ENCODE data around the gene RTEL1. TPM values are rescaled to one million over a fixed set of nuclear protein-coding genes. Genes with fewer than 3 reads are reported as not detected.

Gene RTEL1
- total RNA-seq, 1 experiment from 2014 or later, result 33.4 TPM

DNA sequence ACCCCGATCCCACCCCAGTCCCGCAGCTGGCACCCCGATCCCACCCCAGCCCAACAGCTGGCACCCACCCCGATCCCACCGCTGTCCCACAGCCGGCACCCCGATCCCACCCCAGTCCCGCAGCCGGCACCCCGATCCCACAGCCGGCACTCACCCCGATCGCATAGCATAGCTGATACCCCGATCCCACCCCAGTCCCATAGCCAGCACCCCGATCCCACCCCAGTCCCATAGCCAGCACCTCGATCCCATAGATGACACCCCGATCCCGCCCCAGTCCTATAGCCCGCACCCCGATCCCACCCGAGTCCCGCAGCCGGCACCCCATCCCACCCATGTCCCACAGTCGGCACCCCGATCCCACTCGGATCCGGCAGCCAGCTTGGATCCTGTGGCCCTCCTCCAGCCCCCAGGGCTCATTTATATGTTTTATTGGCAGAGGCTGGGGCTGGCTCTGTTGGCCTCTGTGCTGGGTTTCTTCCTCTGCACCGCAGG is 30.3 kb upstream of the RTEL1 start:
- Histone ChIP-seq H3K18ac (ENCODE audit: insufficient read length, low read depth, low read length) (no peak overlapping the region), H2BK120ac (ENCODE audit: low read depth, low read length, poor library complexity, severe bottlenecking) (no peak overlapping the region), H4K8ac (replicated peaks; ENCODE audit: insufficient read length, low read depth, low read length) (no peak overlapping the region), H3K4ac (ENCODE audit: low read depth, low read length) (no peak overlapping the region), H3K9ac (ENCODE audit: extremely low read depth, insufficient read length, low read length) (peak overlapping the region; percentile 74), H2BK12ac (ENCODE audit: insufficient read length, low read depth, low read length) (no peak overlapping the region), H3K79me1 (ENCODE audit: insufficient read depth, low read depth, low read length, poor library complexity, severe bottlenecking) (no peaks in the 10 kb centered on the region), H2AK5ac (ENCODE audit: insufficient read length, low read length) (no peak overlapping the region), H3K56ac (ENCODE audit: insufficient read length, low read depth, low read length) (no peak overlapping the region), H2BK15ac (ENCODE audit: low read depth, low read length) (no peak overlapping the region), H3K4me1 (ENCODE audit: insufficient read depth, low read length) (no peaks in the 10 kb centered on the region; the same call in 1 of the 2 replicates), H2AFZ (ENCODE audit: low read length) (no peak overlapping the region), H3K27me3 (ENCODE audit: insufficient read depth, low read length) (no peaks in the 10 kb centered on the region), H3K79me2 (ENCODE audit: insufficient read depth, low read length) (peaks cover 3% of the 10 kb centered on the region; the same call in 1 of the 2 replicates), H4K5ac (ENCODE audit: insufficient read length, low read depth, low read length) (no peak overlapping the region), H3K9me3 (ENCODE audit: control insufficient read depth, low read depth, low read length) (no peaks in the 10 kb centered on the region), H4K91ac (ENCODE audit: insufficient read length, low read depth, low read length) (no peak overlapping the region), H3K4me2 (ENCODE audit: insufficient read depth, insufficient read length, low read length) (peak overlapping the region; percentile 95), H2BK20ac (ENCODE audit: low read depth, low read length, poor library complexity, severe bottlenecking) (no peak overlapping the region), H3T11ph (ENCODE audit: low read length) (no peak overlapping the region), H2BK5ac (ENCODE audit: insufficient read length, low read length) (no peak overlapping the region), H3K14ac (ENCODE audit: insufficient read depth, low read length) (no peak overlapping the region), H3K23me2 (ENCODE audit: insufficient read length, low read depth, low read length, poor library complexity, severe bottlenecking) (peaks cover 10% of the 10 kb centered on the region), H4K20me1 (ENCODE audit: control insufficient read depth, insufficient read depth, insufficient read length) (no peaks in the 10 kb centered on the region), H3K27ac (ENCODE audit: insufficient read length, low read depth, low read length) (no peak overlapping the region), H3K23ac (ENCODE audit: insufficient read length, low read depth, low read length) (no peak overlapping the region)
- no peaks in the 10 kb centered on the region for H3K9me3 Mint-ChIP-seq
- no peak overlapping the region for H3K27ac Mint-ChIP-seq
- H3K4me1 Mint-ChIP-seq, result peaks cover 12 to 16% of the 10 kb centered on the region in 2 experiments
- no peak for DNase-seq
- H3K4me3 Mint-ChIP-seq, result peak overlapping the region; percentile 67 to 81
- H3K36me3 Mint-ChIP-seq (ENCODE audit: insufficient read depth in 1 of 3, low read depth in 3 of 3), result peaks cover 0 to 1% (median 0%) of the 10 kb centered on the region in 3 experiments; a peak in 4 of 7 replicates
- no CpG with 5 or more reads among the region's 28 CpGs for WGBS (ENCODE audit: extremely low coverage, insufficient read length, low lambda C conversion rate)
- TF ChIP-seq, protein P1, sequence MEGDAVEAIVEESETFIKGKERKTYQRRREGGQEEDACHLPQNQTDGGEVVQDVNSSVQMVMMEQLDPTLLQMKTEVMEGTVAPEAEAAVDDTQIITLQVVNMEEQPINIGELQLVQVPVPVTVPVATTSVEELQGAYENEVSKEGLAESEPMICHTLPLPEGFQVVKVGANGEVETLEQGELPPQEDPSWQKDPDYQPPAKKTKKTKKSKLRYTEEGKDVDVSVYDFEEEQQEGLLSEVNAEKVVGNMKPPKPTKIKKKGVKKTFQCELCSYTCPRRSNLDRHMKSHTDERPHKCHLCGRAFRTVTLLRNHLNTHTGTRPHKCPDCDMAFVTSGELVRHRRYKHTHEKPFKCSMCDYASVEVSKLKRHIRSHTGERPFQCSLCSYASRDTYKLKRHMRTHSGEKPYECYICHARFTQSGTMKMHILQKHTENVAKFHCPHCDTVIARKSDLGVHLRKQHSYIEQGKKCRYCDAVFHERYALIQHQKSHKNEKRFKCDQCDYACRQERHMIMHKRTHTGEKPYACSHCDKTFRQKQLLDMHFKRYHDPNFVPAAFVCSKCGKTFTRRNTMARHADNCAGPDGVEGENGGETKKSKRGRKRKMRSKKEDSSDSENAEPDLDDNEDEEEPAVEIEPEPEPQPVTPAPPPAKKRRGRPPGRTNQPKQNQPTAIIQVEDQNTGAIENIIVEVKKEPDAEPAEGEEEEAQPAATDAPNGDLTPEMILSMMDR (conservative IDR thresholded peaks at IDR 0.05), result no peak
- peaks cover 3% of the 10 kb centered on the region for H3K27me3 Mint-ChIP-seq (ENCODE audit: low read depth)
